ENCODE results near the gene VSNL1.
A peak's percentile ranks its signal among the peaks of the same experiment; 100 is the strongest.

VSNL1 gene

DNA sequence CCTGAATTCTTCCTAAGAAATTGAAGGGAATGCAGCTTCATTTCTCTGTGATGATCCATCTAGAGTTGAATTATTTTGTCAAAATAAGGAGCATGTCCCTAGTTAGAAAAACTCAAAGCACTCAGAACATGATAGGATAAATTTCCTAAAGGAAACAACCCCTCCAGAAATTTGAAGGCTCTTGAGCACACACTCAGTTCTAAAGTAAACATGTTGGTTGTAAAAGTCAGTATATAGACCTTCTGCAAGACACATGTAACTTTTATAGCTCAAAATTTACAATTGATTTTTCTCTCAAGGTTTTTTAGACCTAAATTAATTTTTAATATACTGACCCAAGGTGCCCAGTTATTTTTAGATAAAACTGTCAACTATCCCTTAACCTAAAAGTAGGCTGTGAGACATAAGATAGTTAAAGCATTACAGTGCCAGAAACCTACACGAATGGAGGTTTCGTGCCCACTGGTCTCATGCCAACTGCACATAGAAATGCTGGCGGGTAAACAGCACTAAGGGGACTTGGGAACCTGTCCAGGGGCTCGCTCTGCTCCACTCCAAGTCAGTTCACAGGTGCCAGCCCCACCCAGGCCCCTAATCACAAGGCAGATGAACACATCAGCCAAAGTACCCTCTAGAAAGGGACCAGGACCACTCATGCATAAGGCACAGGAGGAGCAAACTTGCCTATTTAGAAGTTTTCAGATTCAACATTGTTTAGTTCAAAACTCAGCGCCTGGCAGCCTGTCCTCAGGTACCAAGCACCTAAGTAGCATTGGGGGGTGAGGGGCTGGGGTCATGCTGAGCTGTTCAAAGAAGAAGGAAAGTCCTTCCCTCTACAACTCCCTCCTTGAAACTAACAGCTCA, 106.6 kb downstream of the VSNL1 start:
- TF ChIP-seq, protein P1, sequence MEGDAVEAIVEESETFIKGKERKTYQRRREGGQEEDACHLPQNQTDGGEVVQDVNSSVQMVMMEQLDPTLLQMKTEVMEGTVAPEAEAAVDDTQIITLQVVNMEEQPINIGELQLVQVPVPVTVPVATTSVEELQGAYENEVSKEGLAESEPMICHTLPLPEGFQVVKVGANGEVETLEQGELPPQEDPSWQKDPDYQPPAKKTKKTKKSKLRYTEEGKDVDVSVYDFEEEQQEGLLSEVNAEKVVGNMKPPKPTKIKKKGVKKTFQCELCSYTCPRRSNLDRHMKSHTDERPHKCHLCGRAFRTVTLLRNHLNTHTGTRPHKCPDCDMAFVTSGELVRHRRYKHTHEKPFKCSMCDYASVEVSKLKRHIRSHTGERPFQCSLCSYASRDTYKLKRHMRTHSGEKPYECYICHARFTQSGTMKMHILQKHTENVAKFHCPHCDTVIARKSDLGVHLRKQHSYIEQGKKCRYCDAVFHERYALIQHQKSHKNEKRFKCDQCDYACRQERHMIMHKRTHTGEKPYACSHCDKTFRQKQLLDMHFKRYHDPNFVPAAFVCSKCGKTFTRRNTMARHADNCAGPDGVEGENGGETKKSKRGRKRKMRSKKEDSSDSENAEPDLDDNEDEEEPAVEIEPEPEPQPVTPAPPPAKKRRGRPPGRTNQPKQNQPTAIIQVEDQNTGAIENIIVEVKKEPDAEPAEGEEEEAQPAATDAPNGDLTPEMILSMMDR (conservative IDR thresholded peaks at IDR 0.05): no peak

DNA sequence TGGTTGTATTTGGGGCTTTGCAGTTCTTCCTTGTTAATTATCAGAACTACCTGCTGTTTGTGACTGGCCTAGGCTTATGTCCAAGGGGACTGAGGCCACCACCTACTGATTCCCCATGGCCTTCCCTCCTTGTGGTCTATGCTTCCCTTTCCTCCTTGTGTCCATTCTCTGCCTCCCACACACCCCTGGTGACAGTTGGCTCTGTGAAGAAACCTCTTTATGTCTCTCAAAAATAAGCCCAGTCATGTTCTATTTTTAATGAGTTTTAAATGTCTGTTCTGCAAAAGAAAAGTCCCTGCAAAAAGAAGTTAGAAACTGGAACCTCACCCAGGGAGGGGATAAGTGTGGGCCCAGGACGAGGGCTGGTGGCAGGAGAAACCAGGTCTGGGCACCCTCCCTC, 108.1 kb downstream of the VSNL1 start:
- no peak overlapping the region; the same call in 1 of the 2 replicates for H3K27ac ChIP-seq
- TF ChIP-seq, protein P1 (conservative IDR thresholded peaks at IDR 0.05): no peak

More for the DNA sequence above, 106.6 kb downstream of the VSNL1 start:
- H3K27ac ChIP-seq: peak overlapping the region; percentile 64

- H3K27ac ChIP-seq: no peak overlapping the region
- TF ChIP-seq, protein P1 (conservative IDR thresholded peaks at IDR 0.05): no peak
Measured at GRCh38 chr2:17649026-17649425, 108.5 kb downstream of the VSNL1 start.

- H3K27ac ChIP-seq: no peak overlapping the region
- TF ChIP-seq, protein P1 (conservative IDR thresholded peaks at IDR 0.05): no peak
Measured at GRCh38 chr2:17652681-17653394, 112.3 kb downstream of the VSNL1 start.

GRCh38 chr2:17657759-17658158, 117.3 kb downstream of the VSNL1 start:
- no peak overlapping the region for H3K27ac ChIP-seq
- TF ChIP-seq, protein P1 (conservative IDR thresholded peaks at IDR 0.05): no peak

DNA sequence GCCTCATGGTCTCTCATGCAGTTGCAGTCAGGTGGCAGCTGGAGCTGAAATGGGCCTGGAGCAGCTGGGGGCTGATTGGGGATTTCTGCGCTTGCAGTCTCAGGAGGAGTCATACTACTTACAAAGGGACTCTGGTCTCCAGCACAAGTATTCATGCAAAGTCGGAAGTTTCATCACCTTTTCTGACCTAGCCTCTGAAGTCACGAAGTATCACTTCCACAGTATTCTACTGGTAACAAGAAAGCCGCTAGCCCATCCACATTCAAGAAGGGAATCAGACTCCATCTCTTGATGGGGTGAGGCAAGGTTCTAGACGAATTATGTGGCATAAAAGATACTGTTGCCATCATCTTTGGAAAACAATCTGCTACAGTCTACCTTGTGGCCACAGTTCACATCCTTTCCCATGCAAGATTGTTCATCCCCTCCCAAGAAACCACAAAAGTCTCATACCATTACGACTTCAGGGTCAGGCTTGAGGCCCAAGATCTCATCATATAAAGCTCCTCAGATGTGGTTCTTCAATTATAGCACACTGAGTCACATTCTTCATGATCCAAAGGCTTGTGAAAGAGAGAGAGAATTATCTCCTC, 117.9 kb downstream of the VSNL1 start:
- TF ChIP-seq, protein P1 (conservative IDR thresholded peaks at IDR 0.05): no peak
- H3K27ac ChIP-seq: no peak overlapping the region

DNA sequence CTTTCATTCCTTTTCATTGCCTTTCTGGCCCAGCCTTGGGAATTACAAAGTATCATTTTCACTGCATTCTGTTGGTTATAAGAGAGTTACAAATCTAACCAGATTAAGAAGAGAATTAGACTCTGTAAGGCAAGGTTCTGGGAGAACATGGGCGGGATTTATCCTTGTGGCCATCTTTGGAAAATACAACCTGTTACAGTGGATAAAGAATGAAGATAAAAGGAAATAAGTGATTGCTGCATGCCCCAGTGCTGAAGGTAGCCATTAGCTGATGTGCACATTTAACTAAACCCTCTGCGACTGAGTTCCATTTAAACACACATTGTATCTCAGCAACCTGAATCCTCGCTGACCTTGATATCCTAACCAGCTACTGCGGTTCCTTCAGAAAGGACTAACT, 119.7 kb downstream of the VSNL1 start:
- TF ChIP-seq, protein P1 (conservative IDR thresholded peaks at IDR 0.05): no peak
- no peak overlapping the region for H3K27ac ChIP-seq
